Measurements from ENCODE around the gene IFNA14. TPM values are rescaled to one million over a fixed set of nuclear protein-coding genes. Genes with fewer than 3 reads are reported as not detected.
"Not testable (repeated sequence)": the region's sequence is repeated elsewhere in the genome, so short reads cannot be mapped to it uniquely, and the experiment has no call there.

IFNA14 gene
- total and polyA plus RNA-seq, 5 donors, result not detected

DNA sequence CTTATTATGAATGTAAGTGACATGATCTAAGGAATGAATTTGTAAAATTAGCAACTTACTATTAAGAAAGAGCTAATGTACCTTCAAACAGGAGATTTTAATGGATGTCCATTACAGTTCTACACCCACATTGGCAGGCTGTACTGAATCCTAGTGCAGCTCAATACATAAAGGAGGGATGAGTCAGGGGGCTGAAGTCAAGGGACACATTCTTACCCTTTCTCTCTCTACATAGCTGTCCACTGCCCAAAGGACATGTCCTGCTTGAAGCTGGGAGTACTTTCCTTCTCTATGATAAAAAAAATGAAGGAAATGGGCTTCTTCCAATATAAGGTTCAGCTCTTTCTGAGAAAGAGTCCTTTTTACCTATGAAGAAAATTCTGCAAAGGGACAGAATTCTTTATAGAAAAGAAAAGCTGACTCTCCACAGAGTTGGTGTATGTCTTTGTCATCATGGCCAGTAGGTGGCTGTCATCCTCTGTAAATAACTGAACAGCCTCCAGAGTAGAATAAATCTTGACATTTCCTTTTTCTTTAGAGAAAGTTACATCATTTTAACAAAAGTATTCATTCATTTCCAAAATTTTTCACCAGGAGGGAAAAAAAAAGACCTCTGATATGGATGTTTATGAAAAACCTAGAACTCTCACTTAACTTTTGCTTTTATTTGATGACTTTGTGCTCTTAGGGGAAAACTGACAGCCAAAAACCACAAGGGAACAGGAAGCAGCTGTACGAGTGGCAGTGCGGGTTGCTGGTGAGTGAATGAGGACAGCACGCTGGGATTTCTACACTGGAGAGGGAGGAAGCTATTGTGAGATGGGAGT is 13.1 kb upstream of the IFNA14 start:
- Histone ChIP-seq H3K4me3 (ENCODE audit: low read length) (no peak overlapping the region), H3K4me1 (ENCODE audit: control insufficient read depth, insufficient read depth, low read length) (no peaks in the 10 kb centered on the region), H3K27ac (ENCODE audit: low read length) (no peak overlapping the region), H3K27me3 (ENCODE audit: control insufficient read depth, insufficient read depth) (no peaks in the 10 kb centered on the region), H3K9me3 (ENCODE audit: control insufficient read depth, low read length) (no peaks in the 10 kb centered on the region)
- intact Hi-C loops (cut with DNase I), result no loop called here
- ATAC-seq (peak; percentile 80 to 93), DNase-seq (peak; percentile 40 to 58 (median 55))
- 0% methylated on average over 3 of the region's 3 CpGs for WGBS

DNA sequence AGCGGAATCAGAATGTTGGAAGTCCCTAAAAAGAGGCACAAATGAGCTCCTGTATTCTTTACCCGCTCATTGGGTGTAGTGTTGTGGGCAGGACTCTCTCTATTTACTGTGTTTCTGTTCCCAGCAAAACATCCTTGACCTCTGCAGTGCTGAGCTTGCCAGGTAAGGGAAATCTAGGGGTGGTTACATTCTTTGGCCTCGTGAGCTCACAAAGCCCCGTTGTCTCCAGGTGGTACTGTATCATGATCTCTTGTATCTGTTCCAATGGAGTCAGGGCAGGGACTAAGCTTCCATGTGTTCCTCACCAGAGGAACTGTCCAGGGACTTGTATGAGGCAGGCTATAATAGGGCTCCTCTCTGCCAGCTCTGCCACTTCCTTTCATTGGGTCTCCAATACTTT is 11.8 kb upstream of the IFNA14 start:
- Histone ChIP-seq H3K4me1 (ENCODE audit: control insufficient read depth, insufficient read depth, low read length) (no peaks in the 10 kb centered on the region), H3K27ac (ENCODE audit: low read length) (no peak overlapping the region), H3K9me3 (ENCODE audit: control insufficient read depth, low read length) (no peaks in the 10 kb centered on the region), H3K4me3 (ENCODE audit: low read length) (no peak overlapping the region), H3K27me3 (ENCODE audit: control insufficient read depth, insufficient read depth) (no peaks in the 10 kb centered on the region)
- 68% methylated on average over 4 of the region's 4 CpGs for WGBS
- intact Hi-C loops (cut with DNase I), result no loop called here
- DNase-seq (no peak), ATAC-seq (no peak)

DNA sequence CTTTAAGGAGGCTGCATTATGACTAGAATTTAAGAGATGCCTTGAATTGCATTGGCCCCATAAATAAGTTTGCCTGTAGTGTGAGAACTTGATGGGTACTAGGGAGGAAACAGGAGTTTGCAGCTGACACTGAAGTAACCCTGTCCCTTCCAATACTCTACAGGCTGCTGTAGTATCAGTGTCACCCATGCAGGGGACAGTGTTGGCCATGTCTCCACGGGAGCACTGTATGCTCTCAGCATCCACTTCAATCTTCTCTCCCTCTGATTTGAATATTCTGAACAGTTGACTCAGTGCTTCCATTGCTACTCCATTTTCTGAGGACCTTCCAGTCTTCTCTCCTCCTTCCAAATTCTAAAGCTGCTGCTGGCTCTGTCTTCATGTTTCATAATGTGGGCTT is 11.4 kb upstream of the IFNA14 start:
- ATAC-seq (no peak), DNase-seq (no peak)
- Histone ChIP-seq H3K27me3 (ENCODE audit: control insufficient read depth, insufficient read depth) (no peaks in the 10 kb centered on the region), H3K27ac (ENCODE audit: low read length) (no peak overlapping the region), H3K9me3 (ENCODE audit: control insufficient read depth, low read length) (no peaks in the 10 kb centered on the region), H3K4me3 (ENCODE audit: low read length) (no peak overlapping the region), H3K4me1 (ENCODE audit: control insufficient read depth, insufficient read depth, low read length) (no peaks in the 10 kb centered on the region)
- intact Hi-C loops (cut with DNase I), result no loop called here
- WGBS, result 33% methylated on average over 1 of the region's 1 CpG

- Histone ChIP-seq H3K9me3 (ENCODE audit: control insufficient read depth, low read length) (no peaks in the 10 kb centered on the region), H3K4me1 (ENCODE audit: control insufficient read depth, insufficient read depth, low read length) (no peaks in the 10 kb centered on the region), H3K27me3 (ENCODE audit: control insufficient read depth, insufficient read depth) (no peaks in the 10 kb centered on the region), H3K27ac (ENCODE audit: low read length) (no peak overlapping the region), H3K4me3 (ENCODE audit: low read length) (no peak overlapping the region)
- intact Hi-C loops (cut with DNase I), result loop anchor here in 1 of 4 donors (10.0 kb wide), 1 partner anchor 540 kb away; no protein-coding TSS in a partner anchor
- 47% methylated on average over 2 of the region's 2 CpGs for WGBS
- no peak for DNase-seq
- no peak for ATAC-seq
Observed at GRCh38 chr9:21244836-21245235, 5.0 kb upstream of the IFNA14 start.

GRCh38 chr9:21236360-21236714 is 3.5 kb downstream of the IFNA14 start:
- H3K4me3 ChIP-seq (ENCODE audit: low read length); intact Hi-C loops (cut with DNase I); H3K27me3 ChIP-seq (ENCODE audit: control insufficient read depth, insufficient read depth); ATAC-seq; H3K9me3 ChIP-seq (ENCODE audit: control insufficient read depth, low read length); H3K27ac ChIP-seq (ENCODE audit: low read length); H3K4me1 ChIP-seq (ENCODE audit: control insufficient read depth, insufficient read depth, low read length); DNase-seq: not testable (repeated sequence)
- WGBS, result 7% methylated on average over 1 of the region's 1 CpG

DNA sequence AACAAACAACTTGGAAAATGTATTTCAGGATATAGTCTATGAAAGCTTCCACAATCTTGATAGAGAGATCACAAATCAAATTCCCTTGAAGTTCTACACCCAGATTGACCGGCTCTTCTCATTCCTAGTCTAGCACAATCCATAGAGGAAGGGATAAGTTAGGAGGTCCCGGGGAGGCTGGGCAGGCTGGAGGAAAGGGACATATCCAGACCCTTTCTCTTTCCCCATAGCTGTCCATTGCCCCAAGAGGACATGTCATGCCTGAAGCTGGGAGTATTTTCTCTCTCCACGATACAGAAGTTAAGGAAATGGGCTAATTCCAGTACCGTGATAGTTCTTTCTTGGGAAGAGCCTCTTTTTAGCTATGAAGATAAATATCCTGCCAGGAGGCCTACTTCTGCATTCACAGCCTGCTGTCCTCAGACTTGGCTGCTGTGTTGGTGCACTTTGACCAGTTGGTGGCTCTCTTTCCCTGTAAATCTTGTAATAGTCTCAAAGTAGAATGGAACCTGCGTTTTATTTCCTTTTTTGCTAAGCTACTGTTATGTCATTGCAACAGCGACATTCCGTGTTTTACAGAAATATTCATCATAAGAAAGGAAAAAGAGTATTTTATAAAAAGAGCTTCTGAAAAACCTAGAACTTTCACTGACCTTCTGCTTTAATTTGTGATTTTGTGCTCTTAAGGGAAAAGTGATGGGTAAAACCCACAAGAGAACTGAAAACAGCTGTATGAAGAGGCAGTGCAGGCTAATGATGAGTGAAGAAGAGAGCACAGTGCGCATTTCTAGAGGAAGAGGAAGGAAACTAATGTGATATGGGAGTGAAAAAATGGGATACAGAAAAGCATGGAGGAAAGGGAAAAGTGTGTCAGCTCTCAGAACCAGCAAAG is 4.1 kb downstream of the IFNA14 start:
- DNase-seq (peak in 1 of 3 donors; percentile 45), ATAC-seq (peak; percentile 64 to 77)
- H3K27me3 ChIP-seq (ENCODE audit: control insufficient read depth, insufficient read depth); H3K27ac ChIP-seq (ENCODE audit: low read length); intact Hi-C loops (cut with DNase I); H3K4me1 ChIP-seq (ENCODE audit: control insufficient read depth, insufficient read depth, low read length); H3K9me3 ChIP-seq (ENCODE audit: control insufficient read depth, low read length); H3K4me3 ChIP-seq (ENCODE audit: low read length): not testable (repeated sequence)
- 31% methylated on average over 8 of the region's 8 CpGs for WGBS

- H3K4me1 ChIP-seq (ENCODE audit: control insufficient read depth, insufficient read depth, low read length), result no peaks in the 10 kb centered on the region
- ATAC-seq, result no peak
- H3K9me3 ChIP-seq (ENCODE audit: control insufficient read depth, low read length), result no peaks in the 10 kb centered on the region
- no peak overlapping the region for H3K4me3 ChIP-seq (ENCODE audit: low read length)
- intact Hi-C loops (cut with DNase I), result no loop called here
- DNase-seq, result no peak
- WGBS, result 76% methylated on average over 4 of the region's 4 CpGs
- H3K27me3 ChIP-seq (ENCODE audit: control insufficient read depth, insufficient read depth), result no peaks in the 10 kb centered on the region
- H3K27ac ChIP-seq (ENCODE audit: low read length), result no peak overlapping the region
Observed at GRCh38 chr9:21234153-21234687, 5.6 kb downstream of the IFNA14 start.

DNA sequence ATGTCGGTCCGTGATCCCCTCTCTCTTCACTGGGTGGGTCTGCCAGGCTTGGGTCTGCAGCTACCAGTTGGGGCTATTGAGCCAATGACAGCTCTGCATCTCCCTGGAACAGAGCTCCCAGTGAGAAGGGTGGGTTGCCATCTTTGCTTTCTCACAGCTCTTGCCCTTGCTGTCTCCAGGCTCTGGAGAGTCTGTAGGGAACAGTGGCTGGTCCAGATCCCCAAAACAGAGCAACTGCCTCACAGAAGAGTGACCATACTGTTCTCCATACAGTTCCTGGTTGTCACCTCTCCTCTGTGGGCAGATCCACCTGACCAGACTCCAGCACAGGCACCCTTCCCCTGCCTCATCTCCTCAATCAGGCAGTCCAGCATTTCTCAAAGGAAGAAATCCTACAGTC is 6.5 kb downstream of the IFNA14 start:
- Histone ChIP-seq H3K4me3 (ENCODE audit: low read length) (no peak overlapping the region), H3K27ac (ENCODE audit: low read length) (no peak overlapping the region), H3K4me1 (ENCODE audit: control insufficient read depth, insufficient read depth, low read length) (no peaks in the 10 kb centered on the region), H3K27me3 (ENCODE audit: control insufficient read depth, insufficient read depth) (no peaks in the 10 kb centered on the region), H3K9me3 (ENCODE audit: control insufficient read depth, low read length) (no peaks in the 10 kb centered on the region)
- DNase-seq (no peak), ATAC-seq (no peak)
- WGBS, result 79% methylated on average over 2 of the region's 2 CpGs
- intact Hi-C loops (cut with DNase I), result no loop called here

DNA sequence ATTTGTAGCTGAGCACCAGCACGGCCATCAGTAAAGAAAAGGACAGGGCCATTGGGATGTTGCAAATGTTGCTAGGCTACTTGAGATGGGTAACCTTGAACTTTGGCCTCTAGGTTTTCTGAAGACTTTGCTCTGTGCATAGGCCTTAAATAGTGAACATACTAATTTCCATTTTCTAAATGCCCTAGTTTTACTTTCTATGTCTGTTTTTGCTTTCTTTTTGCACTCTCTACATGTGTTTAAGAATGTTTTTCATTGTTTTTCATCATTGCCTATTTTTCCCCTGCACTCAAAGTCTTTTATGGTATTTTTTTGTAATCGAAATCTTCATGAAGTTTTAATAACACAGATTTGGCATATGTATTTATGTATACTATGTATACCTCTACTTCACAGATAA is 11.7 kb downstream of the IFNA14 start, which contains the start of gene IFNA17:
IFNA17 (minus strand) TSS at position 101 of the 400 bp plus-strand sequence; CDS start at position 52, 49 bp downstream.
- no peak within 1 kb of the TSS for H3K4me3 ChIP-seq (ENCODE audit: low read length)
- no peak within 1 kb of the TSS for H3K27ac ChIP-seq (ENCODE audit: low read length)
- H3K9me3 ChIP-seq (ENCODE audit: control insufficient read depth, low read length), result no peaks in the 10 kb centered on the region
- no peak for DNase-seq
- no peaks in the 10 kb centered on the region for H3K27me3 ChIP-seq (ENCODE audit: control insufficient read depth, insufficient read depth)
- intact Hi-C loops (cut with DNase I), result no loop called here
- ATAC-seq, result no peak
- 80% methylated on average over 2 of the region's 2 CpGs for WGBS
- no peaks in the 10 kb centered on the region for H3K4me1 ChIP-seq (ENCODE audit: control insufficient read depth, insufficient read depth, low read length)

GRCh38 chr9:21217211-21217610 is 22.6 kb downstream of the IFNA14 start, which contains the start of gene IFNA16:
Gene IFNA16, minus strand, starts transcription at chr9:21217311. Its CDS starts 6 bp downstream, at chr9:21217305.
- H3K9me3 ChIP-seq (ENCODE audit: control insufficient read depth, low read length); H3K27ac ChIP-seq (ENCODE audit: low read length); intact Hi-C loops (cut with DNase I); ATAC-seq; DNase-seq; H3K27me3 ChIP-seq (ENCODE audit: control insufficient read depth, insufficient read depth); H3K4me1 ChIP-seq (ENCODE audit: control insufficient read depth, insufficient read depth, low read length); H3K4me3 ChIP-seq (ENCODE audit: low read length): not testable (repeated sequence)
- WGBS, result 88% methylated on average over 1 of the region's 1 CpG

Measured in right cardiac atrium (tissue), 5 donors.